ENCODE data around the gene TENM4.

- TF ChIP-seq REPIN1 (tag by site-specific recombination; IDR thresholded peaks at IDR 0.05; ENCODE audit: low read depth) (no peak), ZFP37 (tag by site-specific recombination; IDR thresholded peaks at IDR 0.05) (no peak)
Measured at GRCh38 chr11:78773077-78773476, 667.8 kb downstream of the TENM4 start.
